Sigmoid colon (tissue), 7 donors: Measurements from ENCODE around the gene GDA. TPM values are rescaled to one million over a fixed set of nuclear protein-coding genes. Genes with fewer than 3 reads are reported as not detected.

Experiments used
- DNase-seq: peaks from one replicate; pipeline ENCODE4 v3.0.0-alpha.2; 2019
- H3K27ac ChIP-seq, 4 donors: fragments of 200-600 bp; sonication (generic); one replicate each; pipeline ENCODE4 v1.5.1; 2016 to 2019; ENCODE audit warnings: mild to moderate bottlenecking in 1 of 4
- H3K27me3 ChIP-seq, 3 donors: fragments of 200-600 bp; sonication (generic); one replicate each; pipeline ENCODE4 v1.5.1; 2019; ENCODE audit warnings: mild to moderate bottlenecking in 1 of 3
- H3K36me3 ChIP-seq, 4 donors: fragments of 200-600 bp; sonication (generic); one replicate each; pipeline ENCODE4 v1.5.1; 2016 to 2019
- H3K4me1 ChIP-seq, 4 donors: fragments of 200-600 bp; sonication (generic); one replicate each; pipeline ENCODE4 v1.5.1; 2017 to 2019
- H3K4me3 ChIP-seq, 4 donors: fragments of 200-600 bp; sonication (generic); one replicate each; pipeline ENCODE4 v1.5.1; 2017 to 2019; ENCODE audit warnings: mild to moderate bottlenecking in 2 of 4, moderate library complexity in 1 of 4
- H3K9me3 ChIP-seq, 4 donors: fragments of 200-600 bp in 3 of 4; sonication (generic) in 3 of 4; one replicate each; pipeline versions ENCODE4 v1.5.1 to v1.6.1; 2013 to 2019
- CTCF ChIP-seq, 4 experiments: fragments of 450-650 bp in 3 of 4; fragments of 200-600 bp in 1 of 4; IDR thresholded peaks; one replicate each; pipeline ENCODE4 v1.5.1; 2016 to 2019; ENCODE audit warnings: antibody characterized with exemption in 4 of 4, mild to moderate bottlenecking in 3 of 4, moderate library complexity in 2 of 4
- EP300 ChIP-seq, 4 donors: sonication (generic); formaldehyde crosslinking; IDR thresholded peaks; one replicate each; pipeline ENCODE4 v1.6.1; 2017; ENCODE audit warnings: antibody characterized with exemption in 4 of 4
- POLR2A ChIP-seq, 2 donors: fragments of 450-650 bp; IDR thresholded peaks; one replicate each; pipeline ENCODE4 v1.6.1; 2016; ENCODE audit warnings: antibody characterized with exemption in 2 of 2, mild to moderate bottlenecking in 2 of 2, moderate library complexity in 2 of 2
- POLR2AphosphoS5 ChIP-seq, 4 donors: sonication (generic); formaldehyde crosslinking; IDR thresholded peaks; one replicate each; pipeline ENCODE4 v1.6.1; 2017; ENCODE audit warnings: antibody characterized with exemption in 4 of 4
- WGBS, 2 donors: extraction: QIAGEN DNeasy Blood & Tissue Kit; methylation state at CpG; one replicate each; pipeline ENCODE4 v1.1.7; 2013; 5-methylcytosine and 5-hydroxymethylcytosine counted together
- intact Hi-C: fragments of 100-400 bp; cut with DNase I; formaldehyde crosslinking; loops from one replicate; pipeline ENCODE4 v1.15.1; 2023
- polyA plus RNA-seq, 3 donors: library from polyadenylated mRNA; stranded (reverse); fragments of 200-250 nt; gene quantifications; one replicate each; pipeline ENCODE4 v1.2.3, GENCODE V29; 2013
- total RNA-seq, 4 donors: library from RNA; depleted of rRNA; stranded (reverse); fragments of >200 nt; gene quantifications; one replicate each; pipeline ENCODE4 v1.1.0, GENCODE V29; 2016
- donor health status: healthy with polysubstance abuse.
- donor health status: Bipolar disorder and iron deficiency.
- donor health status: healthy.

GDA gene
- total and polyA plus RNA-seq, 7 donors: under 0.01 to 63.1 (median 16.0) TPM; not detected in 2

- Histone ChIP-seq H3K4me3 (no peak overlapping the region), H3K9me3 (no peaks in the 10 kb centered on the region), H3K4me1 (no peaks in the 10 kb centered on the region), H3K27me3 (no peaks in the 10 kb centered on the region), H3K36me3 (no peaks in the 10 kb centered on the region), H3K27ac (no peak overlapping the region)
- intact Hi-C loops: no loop called here
- TF ChIP-seq POLR2AphosphoS5 (IDR thresholded peaks at IDR 0.05) (no peak), CTCF (IDR thresholded peaks at IDR 0.05) (no peak), EP300 (IDR thresholded peaks at IDR 0.05) (no peak), POLR2A (IDR thresholded peaks at IDR 0.05) (no peak)
- no peak for DNase-seq
- WGBS, 2 donors: 82% methylated on average over 7 of the region's 7 CpGs
These were observed 54.8 kb downstream of the GDA start for GRCh38 chr9:72204062-72204461.

GRCh38 chr9:72205513-72205912 lies 56.3 kb downstream of the GDA start:
- no peaks in the 10 kb centered on the region for H3K27me3 ChIP-seq
- H3K27ac ChIP-seq: no peak overlapping the region
- TF ChIP-seq CTCF (IDR thresholded peaks at IDR 0.05) (no peak), EP300 (IDR thresholded peaks at IDR 0.05) (no peak), POLR2AphosphoS5 (IDR thresholded peaks at IDR 0.05) (no peak), POLR2A (IDR thresholded peaks at IDR 0.05) (no peak)
- no peaks in the 10 kb centered on the region for H3K4me1 ChIP-seq
- H3K36me3 ChIP-seq: no peaks in the 10 kb centered on the region
- no peaks in the 10 kb centered on the region for H3K9me3 ChIP-seq
- no peak overlapping the region for H3K4me3 ChIP-seq
- no peak for DNase-seq
- intact Hi-C loops: no loop called here

- Histone ChIP-seq H3K9me3 (no peaks in the 10 kb centered on the region), H3K27ac (no peak overlapping the region), H3K4me3 (no peak overlapping the region), H3K36me3 (no peaks in the 10 kb centered on the region), H3K27me3 (no peaks in the 10 kb centered on the region), H3K4me1 (no peaks in the 10 kb centered on the region)
- DNase-seq: no peak
- no peak for TF ChIP-seq EP300 (IDR thresholded peaks at IDR 0.05)
- TF ChIP-seq CTCF (IDR thresholded peaks at IDR 0.05): no peak
- no peak for TF ChIP-seq POLR2A (IDR thresholded peaks at IDR 0.05)
- intact Hi-C loops: no loop called here
These were observed 58.0 kb downstream of the GDA start for GRCh38 chr9:72207278-72207677.

- 29 to 71% methylated on average over 6 of the region's 6 CpGs for WGBS, 2 donors
- H3K9me3 ChIP-seq: no peaks in the 10 kb centered on the region
- no peak for DNase-seq
- H3K36me3 ChIP-seq: no peaks in the 10 kb centered on the region
- H3K27ac ChIP-seq: no peak overlapping the region
- H3K27me3 ChIP-seq: no peaks in the 10 kb centered on the region
- TF ChIP-seq POLR2A (IDR thresholded peaks at IDR 0.05): no peak
- no peak for TF ChIP-seq POLR2AphosphoS5 (IDR thresholded peaks at IDR 0.05)
- TF ChIP-seq CTCF (IDR thresholded peaks at IDR 0.05): no peak
- TF ChIP-seq EP300 (IDR thresholded peaks at IDR 0.05): no peak
- no peaks in the 10 kb centered on the region for H3K4me1 ChIP-seq
- intact Hi-C loops: no loop called here
- no peak overlapping the region for H3K4me3 ChIP-seq
These were observed 61.3 kb downstream of the GDA start for GRCh38 chr9:72210522-72210921.

- Histone ChIP-seq H3K36me3 (no peaks in the 10 kb centered on the region), H3K4me1 (no peaks in the 10 kb centered on the region), H3K4me3 (no peak overlapping the region), H3K27me3 (no peaks in the 10 kb centered on the region), H3K9me3 (no peaks in the 10 kb centered on the region), H3K27ac (no peak overlapping the region)
- TF ChIP-seq EP300 (IDR thresholded peaks at IDR 0.05) (no peak), CTCF (IDR thresholded peaks at IDR 0.05) (no peak), POLR2AphosphoS5 (IDR thresholded peaks at IDR 0.05) (no peak), POLR2A (IDR thresholded peaks at IDR 0.05) (no peak)
- WGBS, 2 donors: 79% methylated on average over 3 of the region's 3 CpGs
- DNase-seq: no peak
- intact Hi-C loops: no loop called here
These were observed 61.8 kb downstream of the GDA start for GRCh38 chr9:72211047-72211446.
